Chondrocyte (in vitro differentiated cells): ENCODE measurements around the gene CAPN15. TPM values are rescaled to one million over a fixed set of nuclear protein-coding genes. Genes with fewer than 3 reads are reported as not detected.
"Not testable (repeated sequence)": the region's sequence is repeated elsewhere in the genome, so short reads cannot be mapped to it uniquely, and the experiment has no call there.

Experiments used
- DNase-seq: peaks from one replicate; pipeline ENCODE4 v3.0.0; 2021; ENCODE audit warnings: mixed read lengths, low spot score
- H3K27ac Mint-ChIP-seq: one replicate; pipeline ENCODE4 v1.8.0; 2021; ENCODE audit warnings: mild to moderate bottlenecking, moderate library complexity, mixed read lengths; ENCODE audit not compliant: unreplicated experiment
- H3K27me3 Mint-ChIP-seq: 2 replicates; pipeline ENCODE4 v1.8.0; 2021; ENCODE audit warnings: low read depth, mixed read lengths
- H3K36me3 Mint-ChIP-seq: 2 replicates; pipeline ENCODE4 v1.8.0; 2021; ENCODE audit warnings: low read depth, mixed read lengths
- H3K4me1 Mint-ChIP-seq: 2 replicates; pipeline ENCODE4 v1.8.0; 2021; ENCODE audit warnings: low read depth, mild to moderate bottlenecking, mixed read lengths
- H3K4me3 Mint-ChIP-seq: one replicate; pipeline ENCODE4 v1.8.0; 2021; ENCODE audit warnings: mild to moderate bottlenecking, moderate library complexity, mixed read lengths; ENCODE audit not compliant: unreplicated experiment
- H3K9me3 Mint-ChIP-seq: 2 replicates; pipeline ENCODE4 v1.8.0; 2021; ENCODE audit warnings: low read depth, mixed read lengths
- CTCF ChIP-seq: fragments of 200-600 bp; sonication (generic); IDR thresholded peaks from 2 replicates; pipeline ENCODE4 v1.5.0; 2021; ENCODE audit warnings: antibody characterized with exemption, mild to moderate bottlenecking, moderate library complexity
- total RNA-seq: library from RNA; stranded (reverse); gene quantifications from 3 replicates; pipeline ENCODE4 v1.2.1, GENCODE V29; 2021

The CAPN15 gene
- total RNA-seq, 1 donor from 2014 or later: 28.8 TPM

DNA sequence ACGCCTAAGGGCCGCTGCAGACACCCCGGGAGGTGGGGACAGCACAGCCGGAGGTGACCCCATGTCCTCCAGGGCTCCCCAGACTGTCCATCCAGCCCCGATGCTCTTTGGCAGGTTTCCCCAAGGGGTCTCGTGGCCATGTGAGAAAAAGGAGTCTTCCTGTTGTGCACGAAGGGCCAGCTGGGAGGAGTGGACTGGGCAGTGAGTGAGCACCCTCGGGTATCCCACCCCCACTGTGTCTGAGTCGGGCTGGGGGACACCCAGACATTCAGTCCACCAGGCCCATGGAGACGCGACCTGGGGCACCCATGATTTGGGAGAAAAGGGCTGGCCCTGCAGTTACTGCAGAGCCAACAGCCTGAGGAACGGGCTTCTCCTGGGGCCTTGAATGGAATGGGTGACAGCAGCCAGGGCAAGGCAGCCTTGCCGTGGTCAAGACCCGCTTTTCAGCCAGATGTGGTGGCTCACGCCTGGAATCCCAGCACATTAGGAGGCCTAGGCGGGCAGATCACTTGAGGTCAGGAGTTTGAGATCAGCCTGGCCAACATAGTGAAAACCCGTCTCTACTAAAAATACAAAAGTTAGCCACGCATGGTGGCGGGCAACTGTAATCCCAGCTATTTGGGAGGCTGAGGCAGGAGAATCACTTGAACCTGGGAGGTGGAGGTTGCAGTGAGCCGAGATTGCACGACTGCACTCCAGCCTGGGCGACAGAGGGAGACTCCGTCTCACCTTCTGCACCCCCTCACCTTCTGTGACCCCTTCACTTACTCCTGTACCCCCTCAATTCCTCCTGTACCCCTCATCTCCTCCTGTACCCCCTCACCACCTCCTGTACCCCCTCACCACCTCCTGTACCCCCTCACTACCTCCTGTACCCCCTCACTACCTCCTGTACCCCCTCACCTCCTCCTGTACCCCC lies 24.1 kb upstream of the CAPN15 start:
- no peak for DNase-seq
- no peaks in the 10 kb centered on the region for H3K27me3 Mint-ChIP-seq
- TF ChIP-seq CTCF: no peak
- no peak overlapping the region for H3K4me3 Mint-ChIP-seq
- no peaks in the 10 kb centered on the region for H3K4me1 Mint-ChIP-seq
- H3K9me3 Mint-ChIP-seq: no peaks in the 10 kb centered on the region
- no peak overlapping the region for H3K27ac Mint-ChIP-seq
- peaks cover 14% of the 10 kb centered on the region for H3K36me3 Mint-ChIP-seq

- no peak overlapping the region for H3K27ac Mint-ChIP-seq
- H3K27me3 Mint-ChIP-seq: no peaks in the 10 kb centered on the region
- no peak for DNase-seq
- no peak overlapping the region for H3K4me3 Mint-ChIP-seq
- peaks cover 17% of the 10 kb centered on the region for H3K36me3 Mint-ChIP-seq
- peaks cover 10% of the 10 kb centered on the region for H3K4me1 Mint-ChIP-seq
- H3K9me3 Mint-ChIP-seq: no peaks in the 10 kb centered on the region
- TF ChIP-seq CTCF: no peak
These were observed 21.9 kb upstream of the CAPN15 start for GRCh38 chr16:505479-506245.

- peaks cover 10% of the 10 kb centered on the region for H3K4me1 Mint-ChIP-seq
These were observed 21.3 kb upstream of the CAPN15 start for GRCh38 chr16:506246-506546.

GRCh38 chr16:507527-507926 lies 20.0 kb upstream of the CAPN15 start:
- not testable (repeated sequence) for DNase-seq, H3K4me1 Mint-ChIP-seq, H3K9me3 Mint-ChIP-seq, H3K27ac Mint-ChIP-seq, H3K4me3 Mint-ChIP-seq, H3K27me3 Mint-ChIP-seq
- peaks cover 16% of the 10 kb centered on the region for H3K36me3 Mint-ChIP-seq

More at GRCh38 chr16:506246-506546, 21.3 kb upstream of the CAPN15 start:
- H3K27me3 Mint-ChIP-seq: no peaks in the 10 kb centered on the region
- no peak for DNase-seq
- no peak overlapping the region for H3K27ac Mint-ChIP-seq
- no peaks in the 10 kb centered on the region for H3K9me3 Mint-ChIP-seq
- peaks cover 17% of the 10 kb centered on the region for H3K36me3 Mint-ChIP-seq
- H3K4me3 Mint-ChIP-seq: no peak overlapping the region
- no peak for TF ChIP-seq CTCF

- Mint-ChIP-seq H3K4me3 (no peak overlapping the region), H3K36me3 (peaks cover 14% of the 10 kb centered on the region), H3K27ac (no peak overlapping the region), H3K27me3 (no peaks in the 10 kb centered on the region), H3K9me3 (no peaks in the 10 kb centered on the region), H3K4me1 (peaks cover 10% of the 10 kb centered on the region)
- no peak for DNase-seq
- TF ChIP-seq CTCF: no peak
These were observed 19.5 kb upstream of the CAPN15 start for GRCh38 chr16:507996-508395.
